ENCODE results near the gene MAB21L3.

MAB21L3 gene

DNA sequence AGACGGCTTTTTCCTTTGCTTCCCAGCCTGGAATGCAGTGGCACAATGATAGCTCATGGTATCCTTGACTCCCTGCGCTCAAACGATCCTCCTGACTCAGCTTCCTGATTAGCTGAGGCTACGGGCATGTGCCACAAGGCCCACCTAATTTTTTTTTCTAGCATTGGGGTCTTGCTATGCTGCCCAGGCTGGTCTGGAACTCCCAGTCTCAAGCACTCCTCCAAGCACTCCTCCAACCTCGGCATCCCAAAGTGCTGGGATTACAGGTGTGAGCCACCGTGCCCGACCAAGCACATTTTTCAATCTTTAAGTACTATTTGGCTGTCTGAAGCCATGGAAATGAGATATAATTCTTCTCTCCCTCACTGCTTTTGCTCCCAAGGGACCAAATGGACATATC lies 58.7 kb downstream of the MAB21L3 start:
- TF ChIP-seq CTCF (conservative IDR thresholded peaks at IDR 0.05; ENCODE audit: low read depth): no peak
- ChIA-PET POLR2A (ENCODE audit: low non-redundant PET) (no interaction called here), CTCF (no interaction called here)
- DNase-seq (ENCODE audit: low spot score): no peak
- H3K27ac ChIP-seq: no peak overlapping the region

- no peak for DNase-seq (ENCODE audit: low spot score)
- ChIA-PET POLR2A (ENCODE audit: low non-redundant PET) (no interaction called here), CTCF (interaction anchor here (0.6 kb wide), 1 partner anchor 145 kb away, joined by 4 read pairs; no protein-coding TSS in a partner anchor)
- no peak for TF ChIP-seq CTCF (conservative IDR thresholded peaks at IDR 0.05; ENCODE audit: low read depth)
- H3K27ac ChIP-seq: no peak overlapping the region
These were observed 59.8 kb downstream of the MAB21L3 start for GRCh38 chr1:116170721-116171589.

DNA sequence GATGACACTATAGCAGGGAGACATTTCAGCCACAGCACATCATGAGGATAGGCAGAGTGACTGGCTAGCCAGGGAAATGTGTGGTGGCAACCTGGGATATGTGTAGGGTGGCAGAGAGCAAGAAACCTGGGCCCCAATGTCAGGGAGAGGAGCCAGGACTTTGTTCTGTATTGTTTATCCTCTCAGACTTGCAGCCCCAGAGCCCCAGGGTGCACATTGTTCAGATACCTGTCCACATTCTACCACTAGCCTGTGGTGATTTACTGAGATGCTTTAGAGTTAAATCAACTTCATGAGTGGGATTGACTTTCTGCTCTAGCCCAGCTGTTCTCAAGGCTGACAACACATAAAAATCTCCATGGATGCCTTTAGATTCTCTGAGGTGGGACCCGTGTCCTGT lies 61.5 kb downstream of the MAB21L3 start:
- no peak for DNase-seq (ENCODE audit: low spot score)
- CTCF ChIA-PET: no interaction called here
- no peak overlapping the region for H3K27ac ChIP-seq
- TF ChIP-seq CTCF (conservative IDR thresholded peaks at IDR 0.05; ENCODE audit: low read depth): no peak
- POLR2A ChIA-PET (ENCODE audit: low non-redundant PET): no interaction called here

DNA sequence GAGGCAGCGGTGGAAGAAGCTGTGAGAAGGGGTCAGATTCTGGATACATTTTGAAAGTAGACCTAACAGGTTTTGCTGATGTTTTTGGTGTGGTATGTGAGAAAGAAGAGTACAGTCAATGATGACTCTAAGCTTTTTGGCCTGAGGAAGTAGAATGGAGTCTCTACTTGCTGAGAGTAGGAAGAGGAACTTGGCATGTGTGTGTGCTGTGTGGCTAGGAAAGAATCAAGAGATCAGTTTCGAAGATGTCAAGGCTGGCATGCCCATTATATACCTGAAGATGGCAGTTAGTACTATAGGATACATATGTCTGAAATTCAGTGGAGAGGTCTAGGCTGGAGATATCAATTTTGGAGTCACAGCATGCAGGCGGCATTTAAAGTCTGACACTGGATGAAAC lies 64.4 kb downstream of the MAB21L3 start:
- POLR2A ChIA-PET (ENCODE audit: low non-redundant PET): no interaction called here
- CTCF ChIA-PET: interaction anchor here (0.6 kb wide), 1 partner anchor 318 kb away, joined by 3 read pairs; no protein-coding TSS in a partner anchor
- DNase-seq (ENCODE audit: low spot score): no peak
- TF ChIP-seq CTCF (conservative IDR thresholded peaks at IDR 0.05; ENCODE audit: low read depth): no peak
- H3K27ac ChIP-seq: no peak overlapping the region

DNA sequence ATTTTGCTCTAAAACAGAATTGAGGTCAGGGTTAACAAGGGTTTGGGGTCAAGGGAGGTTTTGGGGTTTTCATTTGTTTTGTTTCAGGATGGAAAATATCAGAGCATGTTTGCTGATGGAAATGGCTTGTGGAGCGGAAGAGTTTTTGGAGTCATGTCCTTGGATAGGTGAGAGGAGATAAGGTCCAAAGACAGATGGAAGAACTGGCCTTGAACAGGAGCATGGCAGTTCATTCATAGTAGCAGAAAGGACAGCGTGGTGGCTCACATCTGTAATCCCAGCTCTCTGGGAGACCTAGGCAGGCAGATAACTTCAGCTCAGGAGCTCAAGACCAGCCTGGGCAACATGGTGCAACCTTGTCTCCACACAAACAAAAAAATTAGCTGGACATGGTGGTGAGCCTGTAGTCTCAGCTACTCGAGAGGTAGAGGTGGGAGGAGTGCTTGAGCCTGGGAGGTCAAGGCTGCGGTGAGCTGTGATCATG lies 65.1 kb downstream of the MAB21L3 start:
- ChIA-PET POLR2A (ENCODE audit: low non-redundant PET) (no interaction called here), CTCF (no interaction called here)
- H3K27ac ChIP-seq: no peak overlapping the region
- no peak for TF ChIP-seq CTCF (conservative IDR thresholded peaks at IDR 0.05; ENCODE audit: low read depth)
- DNase-seq (ENCODE audit: low spot score): no peak

- CTCF ChIA-PET: no interaction called here
- no peak for DNase-seq (ENCODE audit: low spot score)
- no peak overlapping the region for H3K27ac ChIP-seq
- no peak for TF ChIP-seq CTCF (conservative IDR thresholded peaks at IDR 0.05; ENCODE audit: low read depth)
- POLR2A ChIA-PET (ENCODE audit: low non-redundant PET): interaction anchor here (0.6 kb wide), 1 partner anchor 91 kb away, joined by 3 read pairs; no protein-coding TSS in a partner anchor
These were observed 66.7 kb downstream of the MAB21L3 start for GRCh38 chr1:116177861-116178260.
